GM13977 (cell line): ENCODE data around the gene HSF5.

Source experiments
- DNase-seq: peaks from one replicate; pipeline ENCODE4 v3.0.0; 2012; ENCODE audit warnings: low spot score
- CTCF ChIP-seq: IDR thresholded peaks from 2 replicates; pipeline ENCODE4 v1.5.1; 2012; ENCODE audit warnings: mild to moderate bottlenecking, control low read depth; ENCODE audit not compliant: insufficient read depth; ENCODE audit errors: extremely low read depth, missing control alignments
- in situ Hi-C: fragments of 300-500 bp; cut with MboI; formaldehyde crosslinking; loops from one replicate; pipeline ENCODE4 v1.12.0; 2022; ENCODE audit warnings: low sequenced_read_pairs, low pct_unique_long_range_greater_than_20kb, mixed read lengths, inconsistent platforms; ENCODE audit not compliant: unreplicated experiment

The HSF5 gene

GRCh38 chr17:58375811-58376210, 112.4 kb downstream of the HSF5 start:
- no peak for DNase-seq
- in situ Hi-C loops: no loop called here
- no peak for TF ChIP-seq CTCF

GRCh38 chr17:58375256-58375655, 113.0 kb downstream of the HSF5 start:
- no peak for DNase-seq
- in situ Hi-C loops: no loop called here
- TF ChIP-seq CTCF: no peak

DNA sequence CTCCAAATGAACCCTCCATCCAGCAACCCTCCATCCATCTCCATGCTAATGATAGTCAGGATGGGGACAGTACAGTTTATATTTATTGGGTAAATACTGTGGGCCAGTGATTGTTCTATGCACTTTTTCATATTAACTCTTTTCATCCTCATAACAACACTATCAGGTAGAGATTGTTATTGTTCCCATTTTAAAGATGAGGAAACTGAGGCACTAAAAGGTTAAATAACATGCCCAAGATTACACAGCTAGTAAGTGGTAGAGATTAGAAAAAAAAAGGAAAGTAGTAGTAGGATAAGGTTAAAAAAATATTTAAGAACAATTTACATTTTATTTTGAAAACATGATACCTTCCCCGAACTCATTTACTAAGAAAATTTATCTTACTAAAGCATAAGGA, 114.3 kb downstream of the HSF5 start:
- no peak for DNase-seq
- no peak for TF ChIP-seq CTCF
- in situ Hi-C loops: no loop called here

DNA sequence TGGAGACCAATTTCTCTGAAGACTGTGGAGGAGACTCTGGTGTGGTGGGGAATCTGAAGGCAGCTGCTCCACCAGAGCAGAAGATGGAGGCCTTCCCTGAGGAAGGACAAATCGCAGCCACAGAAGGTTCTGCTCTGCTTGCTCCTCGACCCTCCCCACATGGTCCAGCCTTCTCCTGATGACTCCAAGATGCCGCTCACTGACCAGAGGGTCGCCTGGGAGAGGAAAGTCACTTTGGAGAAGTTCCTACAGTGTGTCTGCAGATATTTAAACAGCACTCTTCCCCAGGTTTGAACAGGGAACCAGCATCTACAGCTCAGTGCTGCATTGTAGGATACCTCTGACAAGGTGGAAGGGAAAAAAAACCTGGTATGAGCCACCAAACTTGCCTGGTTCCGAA, 115.2 kb downstream of the HSF5 start:
- TF ChIP-seq CTCF: no peak
- no peak for DNase-seq
- in situ Hi-C loops: no loop called here

DNA sequence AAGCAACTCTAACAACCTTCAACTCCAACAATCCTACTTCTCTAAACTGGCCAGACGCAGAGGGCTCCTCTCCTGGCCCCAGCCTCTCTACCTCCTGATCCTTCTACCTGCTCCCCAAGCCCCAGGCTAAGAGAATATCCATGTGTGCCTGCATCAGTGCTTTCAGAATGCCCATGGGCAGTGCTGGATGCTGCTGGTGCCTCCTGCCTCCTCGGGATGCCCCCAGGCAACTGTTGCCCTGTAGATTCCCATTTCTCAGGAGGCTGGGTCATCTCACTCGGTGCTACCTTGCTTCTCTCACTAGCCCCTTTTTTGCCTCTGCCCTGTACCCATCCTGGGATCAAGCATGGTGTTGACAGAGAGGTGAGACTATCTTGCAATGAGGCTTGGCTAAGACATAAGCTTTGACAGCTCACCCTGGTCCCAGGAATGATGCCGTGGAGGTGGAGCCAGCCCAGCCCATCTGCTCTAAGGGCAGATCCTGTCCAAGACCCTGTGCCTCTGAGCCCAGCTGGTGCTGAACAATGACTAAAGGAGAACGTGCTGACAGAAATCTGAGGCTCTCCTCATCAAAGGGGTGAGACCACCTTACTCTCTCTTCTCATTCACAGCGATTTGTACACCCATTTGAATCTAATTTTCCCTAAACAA, 116.8 kb downstream of the HSF5 start:
- TF ChIP-seq CTCF: no peak
- no peak for DNase-seq
- in situ Hi-C loops: no loop called here

- DNase-seq: no peak
- in situ Hi-C loops: no loop called here
- no peak for TF ChIP-seq CTCF
These were observed 117.5 kb downstream of the HSF5 start for GRCh38 chr17:58370716-58371115.
